ENCODE measurements around the gene MTM1. TPM values are rescaled to one million over a fixed set of nuclear protein-coding genes. Genes with fewer than 3 reads are reported as not detected.

Gene MTM1
- total RNA-seq, 1 experiment from 2014 or later: 22.9 TPM

DNA sequence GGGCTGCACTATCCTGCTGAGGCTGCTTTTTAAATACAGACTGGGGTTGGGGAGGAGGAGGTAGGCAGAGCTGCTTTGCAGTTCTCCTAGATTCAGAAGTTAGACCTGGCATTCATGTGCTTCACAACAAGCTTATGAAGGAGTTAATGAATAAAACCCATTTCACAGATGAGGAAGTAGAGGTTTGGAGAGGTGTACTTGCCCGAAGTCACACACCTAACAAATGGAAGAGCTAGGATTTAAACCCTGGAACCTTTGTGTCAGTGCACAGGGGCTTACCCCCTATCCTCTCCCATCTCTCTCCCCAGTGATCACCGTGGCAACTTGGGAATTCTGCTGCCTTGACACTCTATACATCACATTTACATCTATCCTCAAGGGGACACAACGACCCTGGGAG, 3.6 kb upstream of the MTM1 start:
- Histone ChIP-seq H3K36me3 (ENCODE audit: low read depth) (no peaks in the 10 kb centered on the region), H3F3A (ENCODE audit: insufficient read depth, low read depth) (no peaks in the 10 kb centered on the region; the same call in 1 of the 2 replicates), H4K20me1 (ENCODE audit: insufficient read depth) (no peaks in the 10 kb centered on the region), H2AFZ (no peak overlapping the region), H3K79me2 (ENCODE audit: low read depth) (peaks cover 9% of the 10 kb centered on the region), H3K4me2 (no peak overlapping the region), H3K4me1 (replicated peaks; ENCODE audit: insufficient read depth) (peaks cover 14% of the 10 kb centered on the region), H3K27ac (no peak overlapping the region), H3K9me3 (ENCODE audit: insufficient read depth, low read depth) (no peaks in the 10 kb centered on the region), H3K9me2 (ENCODE audit: insufficient read depth) (no peaks in the 10 kb centered on the region), H3K27me3 (ENCODE audit: insufficient read depth, low read depth) (no peaks in the 10 kb centered on the region), H3K4me3 (no peak overlapping the region)
- no peak for DNase-seq
- CTCF ChIA-PET: no interaction called here
- POLR2A ChIA-PET (ENCODE audit: unreplicated experiment): no interaction called here
- TF ChIP-seq, protein P1, sequence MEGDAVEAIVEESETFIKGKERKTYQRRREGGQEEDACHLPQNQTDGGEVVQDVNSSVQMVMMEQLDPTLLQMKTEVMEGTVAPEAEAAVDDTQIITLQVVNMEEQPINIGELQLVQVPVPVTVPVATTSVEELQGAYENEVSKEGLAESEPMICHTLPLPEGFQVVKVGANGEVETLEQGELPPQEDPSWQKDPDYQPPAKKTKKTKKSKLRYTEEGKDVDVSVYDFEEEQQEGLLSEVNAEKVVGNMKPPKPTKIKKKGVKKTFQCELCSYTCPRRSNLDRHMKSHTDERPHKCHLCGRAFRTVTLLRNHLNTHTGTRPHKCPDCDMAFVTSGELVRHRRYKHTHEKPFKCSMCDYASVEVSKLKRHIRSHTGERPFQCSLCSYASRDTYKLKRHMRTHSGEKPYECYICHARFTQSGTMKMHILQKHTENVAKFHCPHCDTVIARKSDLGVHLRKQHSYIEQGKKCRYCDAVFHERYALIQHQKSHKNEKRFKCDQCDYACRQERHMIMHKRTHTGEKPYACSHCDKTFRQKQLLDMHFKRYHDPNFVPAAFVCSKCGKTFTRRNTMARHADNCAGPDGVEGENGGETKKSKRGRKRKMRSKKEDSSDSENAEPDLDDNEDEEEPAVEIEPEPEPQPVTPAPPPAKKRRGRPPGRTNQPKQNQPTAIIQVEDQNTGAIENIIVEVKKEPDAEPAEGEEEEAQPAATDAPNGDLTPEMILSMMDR (conservative IDR thresholded peaks at IDR 0.05): no peak
- no peak for TF ChIP-seq EZH2 (IDR thresholded peaks at IDR 0.05; ENCODE audit: low read depth)
- intact Hi-C loops (cut with micrococcal nuclease; ENCODE audit: unreplicated experiment): loop anchor here (5.0 to 10.0 kb wide), 2 partner anchors 417 to 1020 kb away; partner anchors contain the start of genes EOLA1, HMGB3 and HSFX3
- BruUV-seq (replicated peaks): no TSS peak

DNA sequence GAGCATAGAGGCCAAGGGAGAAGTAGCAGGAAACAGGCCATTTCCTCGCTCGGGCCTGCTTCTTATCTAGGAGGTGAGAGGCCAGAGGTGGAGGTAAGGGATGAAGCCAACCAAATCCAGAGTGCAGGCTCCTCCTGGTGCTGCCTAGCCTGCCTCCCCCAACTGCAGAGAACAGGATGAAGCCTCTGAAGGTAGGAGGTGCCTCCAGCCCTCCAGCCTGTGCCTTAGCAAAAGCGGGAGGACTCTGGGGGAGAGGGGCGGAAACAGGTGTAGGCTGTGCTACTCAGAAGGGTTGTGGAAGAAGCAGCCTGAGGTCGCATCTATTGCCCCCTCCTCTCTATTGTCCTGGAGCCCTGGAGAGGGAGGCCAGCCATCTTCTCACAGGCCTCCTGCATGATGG, 2.9 kb upstream of the MTM1 start:
- DNase-seq: no peak
- Histone ChIP-seq H3K4me1 (replicated peaks; ENCODE audit: insufficient read depth) (peaks cover 21% of the 10 kb centered on the region), H3K36me3 (ENCODE audit: low read depth) (no peaks in the 10 kb centered on the region), H2AFZ (no peak overlapping the region), H3K4me3 (no peak overlapping the region), H3K9me2 (ENCODE audit: insufficient read depth) (no peaks in the 10 kb centered on the region), H3K9me3 (ENCODE audit: insufficient read depth, low read depth) (no peaks in the 10 kb centered on the region), H3K27ac (no peak overlapping the region), H3F3A (ENCODE audit: insufficient read depth, low read depth) (no peaks in the 10 kb centered on the region; the same call in 1 of the 2 replicates), H3K4me2 (no peak overlapping the region), H3K79me2 (ENCODE audit: low read depth) (peaks cover 16% of the 10 kb centered on the region), H4K20me1 (ENCODE audit: insufficient read depth) (no peaks in the 10 kb centered on the region), H3K27me3 (ENCODE audit: insufficient read depth, low read depth) (no peaks in the 10 kb centered on the region)
- POLR2A ChIA-PET (ENCODE audit: unreplicated experiment): no interaction called here
- no TSS peak for BruUV-seq (replicated peaks)
- TF ChIP-seq, protein P1 (conservative IDR thresholded peaks at IDR 0.05): no peak
- no peak for TF ChIP-seq EZH2 (IDR thresholded peaks at IDR 0.05; ENCODE audit: low read depth)
- intact Hi-C loops (cut with micrococcal nuclease; ENCODE audit: unreplicated experiment): loop anchor here (5.0 to 10.0 kb wide), 2 partner anchors 417 to 1021 kb away; partner anchors contain the start of genes EOLA1, HMGB3 and HSFX3
- CTCF ChIA-PET: no interaction called here

DNA sequence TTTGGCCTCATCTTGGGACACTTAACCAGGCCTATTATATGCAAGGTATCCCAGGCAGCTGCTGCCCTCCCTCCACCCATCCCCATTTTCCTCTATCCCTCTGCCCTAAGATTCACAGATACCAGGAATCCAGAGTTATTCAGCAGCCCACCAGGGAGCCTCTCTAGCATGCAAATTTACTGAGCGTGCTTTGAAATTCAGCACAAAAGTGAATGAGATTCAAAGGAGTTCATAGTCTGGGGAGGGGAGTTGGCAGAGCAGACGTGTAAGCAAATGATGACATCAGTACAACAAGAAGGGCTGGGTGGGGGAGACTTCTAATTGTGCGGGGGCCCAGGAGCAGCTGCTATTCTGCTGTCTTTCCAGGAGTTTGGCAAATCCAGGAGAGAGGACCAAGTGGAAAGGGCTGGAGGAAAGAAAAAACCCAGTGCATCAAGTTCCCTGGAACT, 1.7 kb upstream of the MTM1 start:
- Histone ChIP-seq H3K9me3 (ENCODE audit: insufficient read depth, low read depth) (no peaks in the 10 kb centered on the region), H3K4me1 (replicated peaks; ENCODE audit: insufficient read depth) (peaks cover 33% of the 10 kb centered on the region), H3K27ac (no peak overlapping the region), H3K9me2 (ENCODE audit: insufficient read depth) (no peaks in the 10 kb centered on the region), H3K4me3 (no peak overlapping the region), H3K4me2 (no peak overlapping the region), H2AFZ (no peak overlapping the region), H3K27me3 (ENCODE audit: insufficient read depth, low read depth) (no peaks in the 10 kb centered on the region), H4K20me1 (ENCODE audit: insufficient read depth) (no peaks in the 10 kb centered on the region), H3K79me2 (ENCODE audit: low read depth) (peaks cover 28% of the 10 kb centered on the region), H3F3A (ENCODE audit: insufficient read depth, low read depth) (peaks cover 2% of the 10 kb centered on the region; the same call in 1 of the 2 replicates), H3K36me3 (ENCODE audit: low read depth) (no peaks in the 10 kb centered on the region)
- POLR2A ChIA-PET (ENCODE audit: unreplicated experiment): no interaction called here
- BruUV-seq (replicated peaks): no TSS peak
- no peak for DNase-seq
- intact Hi-C loops (cut with micrococcal nuclease; ENCODE audit: unreplicated experiment): loop anchor here (5.0 to 10.0 kb wide), 2 partner anchors 416 to 1022 kb away; partner anchors contain the start of genes EOLA1, HMGB3 and HSFX3
- TF ChIP-seq, protein P1 (conservative IDR thresholded peaks at IDR 0.05): no peak
- TF ChIP-seq EZH2 (IDR thresholded peaks at IDR 0.05; ENCODE audit: low read depth): no peak
- CTCF ChIA-PET: no interaction called here

Measured in PC-9 (cell line).